WTC11 (cell line): ENCODE results near the gene SLC38A8. TPM values are rescaled to one million over a fixed set of nuclear protein-coding genes. Genes with fewer than 3 reads are reported as not detected.

Experiments used
- ATAC-seq: fragments of 200-7000 bp; cut with Tn5 transposase; 2 replicates; pipeline ENCODE4 v1.10.0; 2021; ENCODE audit warnings: mild to moderate bottlenecking, moderate library complexity
- CTCF ChIA-PET: fragments of 300-600 bp; sonication (Branson Sonifier 250); formaldehyde crosslinking; loops from one replicate; lab custom pipeline; 2021; ENCODE audit warnings: antibody characterized with exemption; lab: Charles Lee
- POLR2A ChIA-PET: fragments of 350-600 bp; sonication (Branson Sonifier 250); formaldehyde crosslinking; loops from one replicate; lab custom pipeline; 2021; ENCODE audit warnings: antibody characterized with exemption; lab: Charles Lee
- DNase-seq: peaks from one replicate; pipeline ENCODE4 v3.0.0; 2021; ENCODE audit warnings: low spot score
- H3K27ac Mint-ChIP-seq: 2 replicates; pipeline ENCODE4 v1.8.0; 2021; ENCODE audit warnings: mixed read lengths
- H3K27me3 Mint-ChIP-seq: 2 replicates; pipeline ENCODE4 v1.8.0; 2021; ENCODE audit warnings: low read depth, mild to moderate bottlenecking, moderate library complexity, mixed read lengths
- H3K36me3 Mint-ChIP-seq: 2 replicates; pipeline ENCODE4 v1.8.0; 2021; ENCODE audit warnings: mixed read lengths
- H3K4me1 Mint-ChIP-seq: 2 replicates; pipeline ENCODE4 v1.8.0; 2022; ENCODE audit warnings: mixed read lengths
- H3K4me3 Mint-ChIP-seq: 2 replicates; pipeline ENCODE4 v1.8.0; 2021; ENCODE audit warnings: mild to moderate bottlenecking, moderate library complexity, mixed read lengths
- H3K9me3 Mint-ChIP-seq: 2 replicates; pipeline ENCODE4 v1.8.0; 2021; ENCODE audit warnings: mixed read lengths
- ELF4 ChIP-seq: sonication (generic); formaldehyde crosslinking; IDR thresholded peaks from 2 replicates; pipeline ENCODE4 v1.8.1; 2022; ENCODE audit warnings: low read depth, mild to moderate bottlenecking, moderate library complexity, missing genetic modification reagents
- EMX1 ChIP-seq: fragments of 250-450 bp; sonication (Bioruptor Pico); IDR thresholded peaks from 2 replicates; pipeline ENCODE4 v1.8.0; 2021; ENCODE audit warnings: mild to moderate bottlenecking
- FOXK1 ChIP-seq: sonication (generic); formaldehyde crosslinking; IDR thresholded peaks from 2 replicates; pipeline ENCODE4 v1.8.0; 2022; ENCODE audit warnings: mild to moderate bottlenecking, moderate library complexity, missing genetic modification reagents
- GABPB1 ChIP-seq: sonication (generic); formaldehyde crosslinking; IDR thresholded peaks from 2 replicates; pipeline ENCODE4 v1.8.1; 2023; ENCODE audit warnings: mild to moderate bottlenecking, missing genetic modification reagents
- IRF1 ChIP-seq: sonication (generic); formaldehyde crosslinking; IDR thresholded peaks from 2 replicates; pipeline ENCODE4 v1.8.0; 2023; ENCODE audit warnings: missing genetic modification reagents
- JAZF1 ChIP-seq: fragments of 250-450 bp; sonication (Bioruptor Pico); IDR thresholded peaks from 2 replicates; pipeline ENCODE4 v1.9.0; 2021; ENCODE audit warnings: moderate library complexity, mild to moderate bottlenecking, inconsistent platforms
- MYBL2 ChIP-seq: sonication (generic); formaldehyde crosslinking; IDR thresholded peaks from 2 replicates; pipeline ENCODE4 v1.8.1; 2023; ENCODE audit warnings: mild to moderate bottlenecking, moderate library complexity, missing genetic modification reagents
- NR3C1 ChIP-seq: sonication (generic); formaldehyde crosslinking; conservative IDR thresholded peaks from 2 replicates; pipeline ENCODE4 v1.8.1; 2023; ENCODE audit warnings: low read depth, mild to moderate bottlenecking, missing genetic modification reagents
- SMAD4 ChIP-seq: sonication (generic); formaldehyde crosslinking; IDR thresholded peaks from 2 replicates; pipeline ENCODE4 v1.8.0; 2022; ENCODE audit warnings: mild to moderate bottlenecking, missing genetic modification reagents
- TEAD1 ChIP-seq: sonication (generic); formaldehyde crosslinking; IDR thresholded peaks from 2 replicates; pipeline ENCODE4 v1.8.0; 2022; ENCODE audit warnings: mild to moderate bottlenecking, missing genetic modification reagents
- TP53 ChIP-seq: sonication (generic); formaldehyde crosslinking; IDR thresholded peaks from 2 replicates; pipeline ENCODE4 v1.8.1; 2023; ENCODE audit warnings: mild to moderate bottlenecking, missing genetic modification reagents
- ZNF121 ChIP-seq: sonication (generic); formaldehyde crosslinking; IDR thresholded peaks from 2 replicates; pipeline ENCODE4 v1.8.0; 2023; ENCODE audit warnings: missing genetic modification reagents
- ZNF232 ChIP-seq: sonication (generic); formaldehyde crosslinking; IDR thresholded peaks from 2 replicates; pipeline ENCODE4 v1.8.0; 2022; ENCODE audit warnings: mild to moderate bottlenecking, missing genetic modification reagents
- ZNF416 ChIP-seq: fragments of 250-450 bp; sonication (Bioruptor Pico); IDR thresholded peaks from 2 replicates; pipeline ENCODE4 v1.9.0; 2021; ENCODE audit warnings: mild to moderate bottlenecking, inconsistent platforms
- total RNA-seq: library from RNA; stranded (reverse); gene quantifications from 3 replicates; pipeline ENCODE4 v1.2.3, GENCODE V29; 2021
- TF ChIP-seq, protein P1 (sequence below): fragments of 200-600 bp; IDR thresholded peaks from 2 replicates; pipeline ENCODE4 v1.8.0; 2022; ENCODE audit warnings: antibody characterized with exemption
- TF ChIP-seq, protein P2 (sequence below): fragments of 250-450 bp; sonication (Bioruptor Pico); IDR thresholded peaks from 2 replicates; pipeline ENCODE4 v1.8.0; 2021; ENCODE audit warnings: mild to moderate bottlenecking
- TF ChIP-seq, protein P3 (sequence below): sonication (generic); formaldehyde crosslinking; IDR thresholded peaks from 2 replicates; pipeline ENCODE4 v1.8.1; 2022; ENCODE audit warnings: mild to moderate bottlenecking, moderate library complexity, missing genetic modification reagents

Gene SLC38A8
- total RNA-seq, 1 experiment from 2014 or later, result not detected

GRCh38 chr16:83967838-83968305 is 74.7 kb downstream of the SLC38A8 start, which contains the start of gene NECAB2:
Gene NECAB2 (plus strand): TSS chr16:83968244. CDS start chr16:83968649, 405 bp downstream.
- ChIA-PET POLR2A (no interaction called here), CTCF (interaction anchor here (1.6 kb wide), 1 partner anchor 98 kb away, joined by 4 read pairs; no protein-coding TSS in a partner anchor)
- no peaks in the 10 kb centered on the region for H3K36me3 Mint-ChIP-seq
- H3K27me3 Mint-ChIP-seq, result peaks cover 12% of the 10 kb centered on the region
- peak within 1 kb of the TSS; percentile 75 for H3K4me3 Mint-ChIP-seq
- TF ChIP-seq MYBL2 (no peak), EMX1 (no peak), GABPB1 (no peak)
- TF ChIP-seq, protein P1, sequence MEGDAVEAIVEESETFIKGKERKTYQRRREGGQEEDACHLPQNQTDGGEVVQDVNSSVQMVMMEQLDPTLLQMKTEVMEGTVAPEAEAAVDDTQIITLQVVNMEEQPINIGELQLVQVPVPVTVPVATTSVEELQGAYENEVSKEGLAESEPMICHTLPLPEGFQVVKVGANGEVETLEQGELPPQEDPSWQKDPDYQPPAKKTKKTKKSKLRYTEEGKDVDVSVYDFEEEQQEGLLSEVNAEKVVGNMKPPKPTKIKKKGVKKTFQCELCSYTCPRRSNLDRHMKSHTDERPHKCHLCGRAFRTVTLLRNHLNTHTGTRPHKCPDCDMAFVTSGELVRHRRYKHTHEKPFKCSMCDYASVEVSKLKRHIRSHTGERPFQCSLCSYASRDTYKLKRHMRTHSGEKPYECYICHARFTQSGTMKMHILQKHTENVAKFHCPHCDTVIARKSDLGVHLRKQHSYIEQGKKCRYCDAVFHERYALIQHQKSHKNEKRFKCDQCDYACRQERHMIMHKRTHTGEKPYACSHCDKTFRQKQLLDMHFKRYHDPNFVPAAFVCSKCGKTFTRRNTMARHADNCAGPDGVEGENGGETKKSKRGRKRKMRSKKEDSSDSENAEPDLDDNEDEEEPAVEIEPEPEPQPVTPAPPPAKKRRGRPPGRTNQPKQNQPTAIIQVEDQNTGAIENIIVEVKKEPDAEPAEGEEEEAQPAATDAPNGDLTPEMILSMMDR, result peak; percentile 39
- ATAC-seq (peak; percentile 25), DNase-seq (peak; percentile 53)
- H3K9me3 Mint-ChIP-seq, result no peaks in the 10 kb centered on the region
- peaks cover 7% of the 10 kb centered on the region for H3K4me1 Mint-ChIP-seq
- no peak within 1 kb of the TSS for H3K27ac Mint-ChIP-seq

GRCh38 chr16:83967091-83967490 is 75.5 kb downstream of the SLC38A8 start:
- no peak for ATAC-seq
- Mint-ChIP-seq H3K9me3 (no peaks in the 10 kb centered on the region), H3K27me3 (peaks cover 12% of the 10 kb centered on the region), H3K36me3 (no peaks in the 10 kb centered on the region), H3K27ac (no peak overlapping the region), H3K4me1 (peaks cover 7% of the 10 kb centered on the region), H3K4me3 (no peak overlapping the region)
- no peak for DNase-seq
- CTCF ChIA-PET, result interaction anchor here (1.4 to 2.4 kb wide), 3 partner anchors 10 to 79 kb away, joined by 4 to 14 read pairs (median 4); no protein-coding TSS in a partner anchor
- POLR2A ChIA-PET, result no interaction called here
- TF ChIP-seq EMX1 (no peak), SMAD4 (CRISPR knock-in tag) (no peak), IRF1 (CRISPR knock-in tag) (no peak), JAZF1 (no peak), FOXK1 (no peak), ZNF416 (no peak), ZNF121 (CRISPR knock-in tag) (no peak), TEAD1 (CRISPR knock-in tag) (no peak), TP53 (CRISPR knock-in tag) (no peak), NR3C1 (CRISPR knock-in tag) (no peak), ELF4 (CRISPR knock-in tag) (no peak), ZNF232 (CRISPR knock-in tag) (no peak)
- TF ChIP-seq, protein P2, sequence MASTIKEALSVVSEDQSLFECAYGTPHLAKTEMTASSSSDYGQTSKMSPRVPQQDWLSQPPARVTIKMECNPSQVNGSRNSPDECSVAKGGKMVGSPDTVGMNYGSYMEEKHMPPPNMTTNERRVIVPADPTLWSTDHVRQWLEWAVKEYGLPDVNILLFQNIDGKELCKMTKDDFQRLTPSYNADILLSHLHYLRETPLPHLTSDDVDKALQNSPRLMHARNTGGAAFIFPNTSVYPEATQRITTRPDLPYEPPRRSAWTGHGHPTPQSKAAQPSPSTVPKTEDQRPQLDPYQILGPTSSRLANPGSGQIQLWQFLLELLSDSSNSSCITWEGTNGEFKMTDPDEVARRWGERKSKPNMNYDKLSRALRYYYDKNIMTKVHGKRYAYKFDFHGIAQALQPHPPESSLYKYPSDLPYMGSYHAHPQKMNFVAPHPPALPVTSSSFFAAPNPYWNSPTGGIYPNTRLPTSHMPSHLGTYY, result no peak
- TF ChIP-seq, protein P3, sequence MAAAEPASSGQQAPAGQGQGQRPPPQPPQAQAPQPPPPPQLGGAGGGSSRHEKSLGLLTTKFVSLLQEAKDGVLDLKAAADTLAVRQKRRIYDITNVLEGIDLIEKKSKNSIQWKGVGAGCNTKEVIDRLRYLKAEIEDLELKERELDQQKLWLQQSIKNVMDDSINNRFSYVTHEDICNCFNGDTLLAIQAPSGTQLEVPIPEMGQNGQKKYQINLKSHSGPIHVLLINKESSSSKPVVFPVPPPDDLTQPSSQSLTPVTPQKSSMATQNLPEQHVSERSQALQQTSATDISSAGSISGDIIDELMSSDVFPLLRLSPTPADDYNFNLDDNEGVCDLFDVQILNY (CRISPR knock-in tag), result no peak

DNA sequence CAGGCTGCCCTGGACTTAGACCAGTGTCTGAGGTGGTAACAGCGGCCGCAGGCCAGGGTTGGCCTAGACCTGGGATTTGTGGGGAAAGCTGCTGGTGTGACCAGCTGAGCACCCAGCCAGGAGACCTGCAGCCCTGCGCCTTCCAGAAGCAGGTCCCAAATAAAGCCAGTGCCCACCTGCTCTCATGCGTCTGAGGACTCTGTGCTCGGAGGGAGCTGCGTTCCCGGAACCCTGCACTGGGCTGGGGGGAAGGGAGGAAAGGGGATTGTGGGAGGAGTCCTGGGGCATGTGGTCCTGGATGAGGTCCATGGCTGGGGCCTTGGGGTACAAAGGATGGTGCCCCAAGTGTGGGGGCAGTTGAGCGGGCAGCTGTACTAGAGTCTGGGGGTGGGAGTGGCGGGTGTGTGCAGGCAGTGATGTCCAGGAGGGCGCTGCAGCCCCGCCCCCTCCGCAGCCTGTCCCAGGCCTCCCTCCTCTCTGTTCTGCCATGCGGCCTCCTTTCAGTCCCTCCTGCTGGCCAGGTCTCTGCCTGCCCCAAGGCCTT is 76.4 kb downstream of the SLC38A8 start:
- H3K4me1 Mint-ChIP-seq, result peaks cover 7% of the 10 kb centered on the region

More for the DNA sequence above, 76.4 kb downstream of the SLC38A8 start:
- H3K36me3 Mint-ChIP-seq, result no peaks in the 10 kb centered on the region
- H3K4me3 Mint-ChIP-seq, result no peak overlapping the region
- ATAC-seq (peak; percentile 11), DNase-seq (no peak)
- POLR2A ChIA-PET, result no interaction called here
- CTCF ChIA-PET, result interaction anchor here (0.7 to 2.4 kb wide), 5 partner anchors 10 to 94 kb away, joined by 3 to 14 read pairs (median 4); no protein-coding TSS in a partner anchor
- H3K27me3 Mint-ChIP-seq, result peaks cover 12% of the 10 kb centered on the region
- H3K27ac Mint-ChIP-seq, result no peak overlapping the region
- H3K9me3 Mint-ChIP-seq, result no peaks in the 10 kb centered on the region
- TF ChIP-seq FOXK1, result no peak
